Mammary epithelial cell (primary cell): ENCODE results near the gene ABCC3.

Experiments
- EZH2 ChIP-seq: IDR thresholded peaks from 2 replicates; pipeline ENCODE4 v1.6.1; 2012; ENCODE audit warnings: low read length, inconsistent platforms, borderline replicate concordance
- TF ChIP-seq, protein P1 (sequence below), 2 donors: IDR thresholded peaks in 1 of 2; conservative IDR thresholded peaks in 1 of 2; 2 replicates each; pipeline ENCODE4 v1.5.1; 2011 to 2012; ENCODE audit warnings: inconsistent platforms in 2 of 2, low read length in 2 of 2, mild to moderate bottlenecking in 2 of 2, control low read depth in 1 of 2, low read depth in 1 of 2; ENCODE audit not compliant: insufficient read depth in 1 of 2; ENCODE audit errors: extremely low read depth in 1 of 2

DNA sequence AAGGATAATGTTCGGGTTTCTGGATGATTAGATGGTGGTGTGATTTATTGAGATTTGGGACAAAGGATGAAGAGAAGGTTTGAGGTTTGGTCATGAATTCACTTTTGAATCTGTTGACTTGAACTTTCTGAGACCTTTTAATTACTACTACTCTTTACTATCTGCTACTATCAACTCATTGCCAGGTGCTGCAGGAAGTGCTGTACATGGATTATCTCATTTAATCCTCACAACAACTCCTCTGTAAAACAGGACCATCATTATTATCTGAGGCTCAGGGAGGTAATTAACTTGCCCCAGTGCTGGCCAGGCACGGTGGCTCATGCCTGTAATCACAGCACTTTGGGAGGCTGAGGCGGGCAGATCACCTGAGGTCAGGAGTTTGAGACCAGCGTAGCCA, 76.0 kb downstream of the ABCC3 start:
- no peak for TF ChIP-seq EZH2
- TF ChIP-seq, protein P1, sequence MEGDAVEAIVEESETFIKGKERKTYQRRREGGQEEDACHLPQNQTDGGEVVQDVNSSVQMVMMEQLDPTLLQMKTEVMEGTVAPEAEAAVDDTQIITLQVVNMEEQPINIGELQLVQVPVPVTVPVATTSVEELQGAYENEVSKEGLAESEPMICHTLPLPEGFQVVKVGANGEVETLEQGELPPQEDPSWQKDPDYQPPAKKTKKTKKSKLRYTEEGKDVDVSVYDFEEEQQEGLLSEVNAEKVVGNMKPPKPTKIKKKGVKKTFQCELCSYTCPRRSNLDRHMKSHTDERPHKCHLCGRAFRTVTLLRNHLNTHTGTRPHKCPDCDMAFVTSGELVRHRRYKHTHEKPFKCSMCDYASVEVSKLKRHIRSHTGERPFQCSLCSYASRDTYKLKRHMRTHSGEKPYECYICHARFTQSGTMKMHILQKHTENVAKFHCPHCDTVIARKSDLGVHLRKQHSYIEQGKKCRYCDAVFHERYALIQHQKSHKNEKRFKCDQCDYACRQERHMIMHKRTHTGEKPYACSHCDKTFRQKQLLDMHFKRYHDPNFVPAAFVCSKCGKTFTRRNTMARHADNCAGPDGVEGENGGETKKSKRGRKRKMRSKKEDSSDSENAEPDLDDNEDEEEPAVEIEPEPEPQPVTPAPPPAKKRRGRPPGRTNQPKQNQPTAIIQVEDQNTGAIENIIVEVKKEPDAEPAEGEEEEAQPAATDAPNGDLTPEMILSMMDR (conservative IDR thresholded peaks at IDR 0.05 in 1 of 2, IDR thresholded peaks at IDR 0.05 in 1 of 2; ENCODE audit: extremely low read depth in 1 of 2, insufficient read depth in 1 of 2, low read depth in 1 of 2, low read length in 2 of 2), result no peak
